Measurements from ENCODE around the gene CUBN.

DNA sequence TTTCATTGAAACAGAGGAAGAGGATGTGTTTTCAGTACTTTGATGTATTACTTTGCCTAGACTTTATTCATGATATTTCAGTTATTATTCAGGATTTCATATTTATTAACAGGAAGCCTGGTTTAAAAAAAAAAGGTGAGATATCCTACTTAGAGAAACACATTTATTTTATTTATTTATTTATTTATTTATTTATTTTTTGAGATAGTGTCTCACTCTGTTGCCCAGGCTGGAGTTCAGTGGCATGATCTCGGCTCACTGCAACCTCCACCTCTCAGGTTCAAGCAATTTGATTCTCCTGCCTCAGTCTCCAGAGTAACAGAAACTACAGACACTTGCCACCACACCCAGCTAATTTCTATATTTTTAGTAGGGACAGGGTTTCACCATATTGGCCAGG is 47.4 kb upstream of the CUBN start:
- TF ChIP-seq, protein P1, sequence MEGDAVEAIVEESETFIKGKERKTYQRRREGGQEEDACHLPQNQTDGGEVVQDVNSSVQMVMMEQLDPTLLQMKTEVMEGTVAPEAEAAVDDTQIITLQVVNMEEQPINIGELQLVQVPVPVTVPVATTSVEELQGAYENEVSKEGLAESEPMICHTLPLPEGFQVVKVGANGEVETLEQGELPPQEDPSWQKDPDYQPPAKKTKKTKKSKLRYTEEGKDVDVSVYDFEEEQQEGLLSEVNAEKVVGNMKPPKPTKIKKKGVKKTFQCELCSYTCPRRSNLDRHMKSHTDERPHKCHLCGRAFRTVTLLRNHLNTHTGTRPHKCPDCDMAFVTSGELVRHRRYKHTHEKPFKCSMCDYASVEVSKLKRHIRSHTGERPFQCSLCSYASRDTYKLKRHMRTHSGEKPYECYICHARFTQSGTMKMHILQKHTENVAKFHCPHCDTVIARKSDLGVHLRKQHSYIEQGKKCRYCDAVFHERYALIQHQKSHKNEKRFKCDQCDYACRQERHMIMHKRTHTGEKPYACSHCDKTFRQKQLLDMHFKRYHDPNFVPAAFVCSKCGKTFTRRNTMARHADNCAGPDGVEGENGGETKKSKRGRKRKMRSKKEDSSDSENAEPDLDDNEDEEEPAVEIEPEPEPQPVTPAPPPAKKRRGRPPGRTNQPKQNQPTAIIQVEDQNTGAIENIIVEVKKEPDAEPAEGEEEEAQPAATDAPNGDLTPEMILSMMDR (IDR thresholded peaks at IDR 0.05), result no peak
- no peak for TF ChIP-seq POLR2A (IDR thresholded peaks at IDR 0.05)
